22Rv1 (cell line): ENCODE results near the gene DTNB.

Source experiments
- H3K27ac ChIP-seq: fragments of 450-650 bp; 2 replicates; pipeline ENCODE4 v1.5.1; 2017
- ZFX ChIP-seq: fragments of 450-650 bp; IDR thresholded peaks from 2 replicates; pipeline ENCODE4 v1.6.1; 2017; ENCODE audit warnings: antibody characterized with exemption, borderline replicate concordance
- TF ChIP-seq, protein P1 (sequence below): fragments of 450-650 bp; IDR thresholded peaks from 2 replicates; pipeline ENCODE4 v1.5.1; 2017; ENCODE audit warnings: mild to moderate bottlenecking

DTNB gene

DNA sequence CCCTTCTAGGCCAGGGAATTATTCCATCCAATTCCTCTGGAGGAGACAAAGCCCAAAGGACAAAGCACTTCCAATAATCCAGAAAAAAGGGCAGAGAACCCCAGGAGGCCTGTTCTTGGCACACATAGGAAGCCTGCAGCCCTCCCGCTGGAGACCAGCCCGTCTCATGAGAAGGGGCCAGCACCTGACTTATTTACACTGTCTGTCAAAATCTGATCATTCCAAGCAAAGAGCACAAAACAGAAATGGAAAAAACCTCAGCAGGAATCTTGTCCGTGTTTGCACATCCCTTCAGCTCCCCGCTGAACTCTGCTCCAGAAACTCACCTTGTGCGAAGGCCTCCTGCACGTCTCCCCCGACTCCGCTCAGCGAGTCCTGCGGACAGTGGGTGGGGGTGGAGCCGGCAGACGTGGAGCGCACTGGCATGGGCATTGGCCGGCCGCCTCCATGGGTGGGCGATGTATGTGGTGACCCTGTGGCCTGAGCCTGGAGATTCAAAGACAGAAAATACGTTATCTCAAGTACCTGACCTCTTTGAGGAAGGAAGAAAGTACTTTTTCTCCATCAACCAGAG, 285.4 kb downstream of the DTNB start:
- no peak overlapping the region for H3K27ac ChIP-seq
- TF ChIP-seq ZFX, result no peak
- TF ChIP-seq, protein P1, sequence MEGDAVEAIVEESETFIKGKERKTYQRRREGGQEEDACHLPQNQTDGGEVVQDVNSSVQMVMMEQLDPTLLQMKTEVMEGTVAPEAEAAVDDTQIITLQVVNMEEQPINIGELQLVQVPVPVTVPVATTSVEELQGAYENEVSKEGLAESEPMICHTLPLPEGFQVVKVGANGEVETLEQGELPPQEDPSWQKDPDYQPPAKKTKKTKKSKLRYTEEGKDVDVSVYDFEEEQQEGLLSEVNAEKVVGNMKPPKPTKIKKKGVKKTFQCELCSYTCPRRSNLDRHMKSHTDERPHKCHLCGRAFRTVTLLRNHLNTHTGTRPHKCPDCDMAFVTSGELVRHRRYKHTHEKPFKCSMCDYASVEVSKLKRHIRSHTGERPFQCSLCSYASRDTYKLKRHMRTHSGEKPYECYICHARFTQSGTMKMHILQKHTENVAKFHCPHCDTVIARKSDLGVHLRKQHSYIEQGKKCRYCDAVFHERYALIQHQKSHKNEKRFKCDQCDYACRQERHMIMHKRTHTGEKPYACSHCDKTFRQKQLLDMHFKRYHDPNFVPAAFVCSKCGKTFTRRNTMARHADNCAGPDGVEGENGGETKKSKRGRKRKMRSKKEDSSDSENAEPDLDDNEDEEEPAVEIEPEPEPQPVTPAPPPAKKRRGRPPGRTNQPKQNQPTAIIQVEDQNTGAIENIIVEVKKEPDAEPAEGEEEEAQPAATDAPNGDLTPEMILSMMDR, result no peak

DNA sequence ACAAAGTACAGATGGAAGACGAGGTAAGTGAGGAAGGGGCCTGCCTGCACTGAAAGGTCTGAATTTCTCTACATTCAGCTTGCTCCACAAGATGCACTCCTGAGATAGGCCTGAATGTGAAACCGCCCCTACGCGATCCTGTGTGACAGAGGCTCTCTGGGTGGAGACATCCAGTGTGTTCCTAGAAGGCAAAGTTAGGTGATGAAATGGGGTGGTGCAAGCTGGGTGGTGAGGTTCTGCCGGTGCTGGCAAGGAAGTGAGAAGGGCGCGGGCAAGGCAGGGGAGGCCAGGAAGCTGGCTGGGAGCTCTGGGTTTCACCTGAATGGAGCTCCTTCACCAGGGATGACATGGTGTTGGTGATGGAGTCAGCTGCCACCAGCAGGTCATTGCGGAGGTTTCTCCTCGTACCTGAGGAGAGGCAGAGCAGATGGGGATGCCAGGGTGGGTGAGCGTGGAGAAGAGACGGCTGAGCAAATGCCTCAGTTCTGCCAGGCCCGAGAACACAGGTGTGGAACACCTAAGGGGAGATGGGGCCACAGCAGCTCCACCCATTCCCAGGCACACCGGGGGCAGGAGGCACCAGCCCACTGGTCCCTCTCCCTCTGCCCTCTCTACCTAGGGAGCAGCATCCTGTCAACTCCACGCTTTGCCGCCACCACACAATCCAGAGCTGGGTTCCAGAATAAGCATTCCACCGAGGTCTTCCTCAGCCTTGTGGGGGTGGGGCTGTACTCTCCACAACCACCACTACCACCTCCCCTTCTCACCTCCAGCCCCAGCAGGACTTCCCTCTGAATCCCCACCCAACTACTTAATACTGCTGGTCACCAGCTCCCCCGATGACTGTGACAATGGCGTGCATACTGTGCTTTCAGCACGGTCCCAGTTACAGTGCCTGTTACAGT, 286.2 kb downstream of the DTNB start:
- TF ChIP-seq, protein P1, result no peak
- no peak for TF ChIP-seq ZFX
- no peak overlapping the region for H3K27ac ChIP-seq

DNA sequence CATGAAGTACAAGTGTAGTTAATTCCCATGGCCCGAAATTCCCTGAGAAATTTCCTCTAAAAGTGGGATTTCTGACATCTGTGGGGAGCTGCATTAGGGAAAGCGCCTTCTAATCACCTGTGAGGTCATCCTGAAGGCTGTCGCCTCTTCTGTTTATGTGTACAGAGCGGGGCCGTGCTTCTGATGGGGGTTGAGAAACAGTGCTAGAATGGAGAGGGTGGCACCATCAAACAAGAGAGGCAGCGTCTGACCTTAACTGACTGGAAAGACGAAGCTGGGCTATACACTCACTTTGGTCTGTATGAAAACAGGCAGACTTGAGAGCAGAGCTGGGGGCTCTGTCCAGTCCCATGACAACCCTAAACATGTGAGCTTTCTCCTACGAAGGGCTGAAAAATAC, 287.5 kb downstream of the DTNB start:
- no peak overlapping the region for H3K27ac ChIP-seq
- TF ChIP-seq, protein P1, result no peak
- TF ChIP-seq ZFX, result no peak

DNA sequence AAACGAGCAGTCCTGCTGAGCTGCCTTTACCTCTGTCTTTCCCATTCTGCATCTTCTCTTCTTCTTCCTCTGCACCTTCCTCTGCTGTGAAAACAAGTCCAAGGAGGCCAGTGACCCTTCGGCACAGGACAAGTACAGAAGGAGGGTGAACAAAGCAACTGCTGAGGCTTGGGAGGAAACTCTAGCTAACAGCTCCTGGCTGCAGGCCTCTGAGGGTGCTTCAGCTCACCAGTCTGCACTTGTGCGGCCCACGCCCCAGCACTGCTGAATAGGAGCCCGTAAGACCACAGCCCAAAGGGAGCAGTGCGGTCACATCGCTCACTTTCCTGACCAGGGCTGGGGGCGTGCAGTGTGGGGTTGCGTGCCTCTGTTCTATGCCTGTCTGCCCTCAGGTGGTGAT, 289.6 kb downstream of the DTNB start:
- H3K27ac ChIP-seq, result no peak overlapping the region
- TF ChIP-seq, protein P1, result no peak
- no peak for TF ChIP-seq ZFX

DNA sequence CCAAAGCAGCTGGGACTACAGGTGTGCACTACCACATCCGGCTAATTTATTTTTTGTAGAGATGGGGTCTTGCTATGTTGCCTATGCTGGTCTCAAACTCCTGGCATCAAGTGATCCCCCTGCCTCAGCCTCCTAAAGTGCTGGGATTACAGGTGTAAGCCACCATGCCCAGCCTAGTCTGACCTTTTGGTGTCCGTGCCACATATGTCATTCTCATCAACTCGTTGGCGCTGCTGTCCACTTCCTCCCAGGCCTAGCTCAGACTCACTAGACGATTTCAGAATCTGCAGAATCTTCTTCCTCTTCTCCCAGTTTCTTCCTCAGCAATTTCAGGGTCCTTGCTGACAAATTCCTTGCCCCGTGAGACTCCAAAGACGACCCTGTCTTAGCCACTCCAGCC, 291.9 kb downstream of the DTNB start:
- no peak overlapping the region for H3K27ac ChIP-seq
- no peak for TF ChIP-seq ZFX
- TF ChIP-seq, protein P1, result no peak

DNA sequence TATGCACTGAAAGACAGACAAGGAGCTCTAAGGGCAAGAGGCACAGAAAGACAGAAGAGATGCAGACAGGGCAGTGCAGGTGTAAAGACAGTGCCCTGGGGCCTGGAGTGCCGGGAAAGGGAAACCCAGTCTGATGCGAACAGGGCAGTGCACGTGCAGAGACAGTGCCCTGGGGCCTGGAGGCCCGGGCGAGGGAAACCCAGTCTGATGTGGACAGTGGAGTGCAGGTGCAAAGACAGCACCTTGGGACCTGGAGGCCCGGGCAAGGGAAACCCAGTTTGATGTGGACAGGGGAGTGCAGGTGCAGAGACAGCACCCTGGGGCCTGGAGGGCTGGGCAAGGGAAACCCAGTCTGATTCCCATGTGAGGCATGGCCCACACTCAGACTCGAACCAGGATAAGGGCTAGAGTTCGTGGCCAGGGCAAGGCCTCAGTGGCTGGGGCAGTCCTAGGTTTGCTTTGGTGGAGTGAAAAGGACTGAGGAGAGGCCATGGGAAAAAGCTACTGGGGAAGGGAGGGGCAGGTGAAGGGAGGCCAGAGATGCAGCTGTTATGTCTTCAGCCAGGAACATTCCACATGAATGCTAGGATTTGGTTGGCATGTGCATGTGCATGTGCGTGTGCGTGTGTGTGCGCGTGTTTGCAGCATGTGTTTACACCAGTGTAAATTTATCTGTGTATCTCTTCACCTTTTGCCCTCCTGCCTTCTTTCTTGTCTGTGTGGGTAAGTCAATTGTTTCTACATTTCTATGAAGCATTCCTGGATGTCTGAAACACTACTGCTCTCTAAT, 292.6 kb downstream of the DTNB start:
- H3K27ac ChIP-seq, result no peak overlapping the region
- TF ChIP-seq, protein P1, result no peak
- TF ChIP-seq ZFX, result no peak
